Vagina (tissue), 2 donors: Measurements from ENCODE around the gene KRT39.

Source experiments
- CTCF ChIP-seq, 3 experiments: fragments of 450-650 bp in 2 of 3; fragments of 200-600 bp in 1 of 3; sonication (generic) in 1 of 3; IDR thresholded peaks; one replicate each; pipeline ENCODE4 v1.5.1; 2017 to 2019; ENCODE audit warnings: antibody characterized with exemption in 3 of 3, mild to moderate bottlenecking in 2 of 3, moderate library complexity in 2 of 3
- POLR2A ChIP-seq, 2 donors: fragments of 450-650 bp; IDR thresholded peaks; one replicate each; pipeline ENCODE4 v1.6.1; 2017; ENCODE audit warnings: antibody characterized with exemption in 2 of 2, mild to moderate bottlenecking in 2 of 2, moderate library complexity in 2 of 2
- POLR2AphosphoS5 ChIP-seq, 2 donors: sonication (generic); formaldehyde crosslinking; IDR thresholded peaks; one replicate each; pipeline ENCODE4 v1.9.0; 2017; ENCODE audit warnings: antibody characterized with exemption in 2 of 2, mild to moderate bottlenecking in 2 of 2, low read depth in 1 of 2; ENCODE audit not compliant: insufficient read depth in 1 of 2

GRCh38 chr17:41009936-41010335, 43.2 kb upstream of the KRT39 start:
- no peak for TF ChIP-seq CTCF (IDR thresholded peaks at IDR 0.05)
- TF ChIP-seq POLR2A (IDR thresholded peaks at IDR 0.05) = no peak
- TF ChIP-seq POLR2AphosphoS5 (IDR thresholded peaks at IDR 0.05; ENCODE audit: insufficient read depth in 1 of 2, low read depth in 1 of 2) = no peak
